Prostate gland (tissue), 2 donors: ENCODE results near the gene DZANK1. TPM values are rescaled to one million over a fixed set of nuclear protein-coding genes. Genes with fewer than 3 reads are reported as not detected.

Experiments used
- DNase-seq: peaks from one replicate; pipeline ENCODE4 v3.0.0-alpha.2; 2019; ENCODE audit warnings: low spot score
- H3K27ac ChIP-seq, 2 donors: fragments of 200-600 bp; sonication (generic); 2 replicates each; pipeline ENCODE4 v1.5.1; 2017 to 2019
- H3K27me3 ChIP-seq: fragments of 200-600 bp; sonication (generic); replicated peaks from 2 replicates; pipeline ENCODE4 v1.5.1; 2019; ENCODE audit not compliant: insufficient read depth
- H3K36me3 ChIP-seq, 2 donors: fragments of 200-600 bp; sonication (generic); 1 replicate in 1 of 2; 2 replicates in 1 of 2; pipeline versions ENCODE4 v1.5.1 to v1.8.1; 2017 to 2019
- H3K4me1 ChIP-seq: fragments of 200-600 bp; sonication (generic); replicated peaks from 2 replicates; pipeline ENCODE4 v1.5.1; 2019
- H3K4me3 ChIP-seq, 2 donors: fragments of 200-600 bp; sonication (generic); 2 replicates each; pipeline ENCODE4 v1.5.1; 2017 to 2019
- H3K9me3 ChIP-seq: fragments of 200-600 bp; sonication (generic); 2 replicates; pipeline ENCODE4 v1.5.1; 2017
- CTCF ChIP-seq, 4 experiments: fragments of 200-600 bp in 2 of 4; fragments of 450-650 bp in 2 of 4; sonication (generic) in 2 of 4; IDR thresholded peaks; 1 replicate in 3 of 4; 2 replicates in 1 of 4; pipeline ENCODE4 v1.5.1; 2016 to 2019; ENCODE audit warnings: antibody characterized with exemption in 4 of 4, mild to moderate bottlenecking in 2 of 4, moderate library complexity in 2 of 4
- POLR2A ChIP-seq: fragments of 450-650 bp; IDR thresholded peaks from one replicate; pipeline ENCODE4 v1.6.1; 2016; ENCODE audit warnings: antibody characterized with exemption, mild to moderate bottlenecking
- POLR2AphosphoS5 ChIP-seq: sonication (generic); formaldehyde crosslinking; IDR thresholded peaks from one replicate; pipeline ENCODE4 v1.6.1; 2017; ENCODE audit warnings: antibody characterized with exemption
- WGBS: methylation state at CpG from one replicate; pipeline ENCODE4 v1.1.5; 2018; 5-methylcytosine and 5-hydroxymethylcytosine counted together
- intact Hi-C: fragments of 100-400 bp; cut with DNase I; formaldehyde crosslinking; loops from one replicate; pipeline ENCODE4 v1.14.2; 2022
- total RNA-seq, 2 donors: library from RNA; depleted of rRNA; stranded (reverse); fragments of >200 nt; gene quantifications; one replicate each; pipeline ENCODE4 v1.1.0, GENCODE V29; 2016

Gene DZANK1
- total RNA-seq, 2 donors from 2014 or later = 2.0 to 7.1 TPM

GRCh38 chr20:18428490-18429173 is 38.2 kb downstream of the DZANK1 start:
- no peak for DNase-seq
- intact Hi-C loops = no loop called here
- Histone ChIP-seq H3K36me3 (no peaks in the 10 kb centered on the region), H3K9me3 (no peaks in the 10 kb centered on the region), H3K27ac (no peak overlapping the region), H3K4me1 (no peaks in the 10 kb centered on the region), H3K4me3 (no peak overlapping the region), H3K27me3 (no peaks in the 10 kb centered on the region)
- TF ChIP-seq POLR2AphosphoS5 (no peak), POLR2A (no peak), CTCF (IDR thresholded peaks at IDR 0.05) (no peak)
- 65% methylated on average over 3 of the region's 3 CpGs for WGBS

- H3K27me3 ChIP-seq = no peaks in the 10 kb centered on the region
- TF ChIP-seq POLR2A = no peak
- TF ChIP-seq POLR2AphosphoS5 = no peak
- no peak for TF ChIP-seq CTCF (IDR thresholded peaks at IDR 0.05)
- intact Hi-C loops = no loop called here
- 93% methylated on average over 2 of the region's 2 CpGs for WGBS
- no peak overlapping the region for H3K4me3 ChIP-seq
- DNase-seq = no peak
- H3K36me3 ChIP-seq = no peaks in the 10 kb centered on the region
- no peaks in the 10 kb centered on the region for H3K9me3 ChIP-seq
- H3K27ac ChIP-seq = no peak overlapping the region
- H3K4me1 ChIP-seq = no peaks in the 10 kb centered on the region
Measured at GRCh38 chr20:18427214-18427613, 39.6 kb downstream of the DZANK1 start.

- no peaks in the 10 kb centered on the region for H3K36me3 ChIP-seq
- TF ChIP-seq POLR2A (no peak), CTCF (IDR thresholded peaks at IDR 0.05) (no peak), POLR2AphosphoS5 (no peak)
- H3K4me1 ChIP-seq = no peaks in the 10 kb centered on the region
- intact Hi-C loops = no loop called here
- H3K9me3 ChIP-seq = no peaks in the 10 kb centered on the region
- no peaks in the 10 kb centered on the region for H3K27me3 ChIP-seq
- no peak overlapping the region for H3K4me3 ChIP-seq
- DNase-seq = no peak
- H3K27ac ChIP-seq = no peak overlapping the region
Measured at GRCh38 chr20:18421608-18422007, 45.2 kb downstream of the DZANK1 start.

GRCh38 chr20:18416486-18416885 is 50.3 kb downstream of the DZANK1 start:
- intact Hi-C loops = no loop called here

More at GRCh38 chr20:18416486-18416885, 50.3 kb downstream of the DZANK1 start:
- Histone ChIP-seq H3K27me3 (no peaks in the 10 kb centered on the region), H3K4me1 (no peaks in the 10 kb centered on the region), H3K27ac (no peak overlapping the region), H3K9me3 (no peaks in the 10 kb centered on the region), H3K36me3 (no peaks in the 10 kb centered on the region), H3K4me3 (no peak overlapping the region)
- TF ChIP-seq POLR2A (no peak), CTCF (IDR thresholded peaks at IDR 0.05) (no peak), POLR2AphosphoS5 (no peak)
- WGBS = 79% methylated on average over 5 of the region's 5 CpGs
- no peak for DNase-seq
